HCEC 1CT (cell line): ENCODE results near the gene FAIM2.

Source experiments
- DNase-seq: peaks from one replicate; pipeline ENCODE4 v3.0.0-alpha.2; 2017

FAIM2 gene

GRCh38 chr12:49877066-49877465, 26.6 kb downstream of the FAIM2 start:
- no peak for DNase-seq

- no peak for DNase-seq
These were observed 27.6 kb downstream of the FAIM2 start for GRCh38 chr12:49876070-49876469.

- DNase-seq = no peak
These were observed 28.5 kb downstream of the FAIM2 start for GRCh38 chr12:49875115-49875720.

- no peak for DNase-seq
These were observed 29.4 kb downstream of the FAIM2 start for GRCh38 chr12:49874142-49874897.

DNA sequence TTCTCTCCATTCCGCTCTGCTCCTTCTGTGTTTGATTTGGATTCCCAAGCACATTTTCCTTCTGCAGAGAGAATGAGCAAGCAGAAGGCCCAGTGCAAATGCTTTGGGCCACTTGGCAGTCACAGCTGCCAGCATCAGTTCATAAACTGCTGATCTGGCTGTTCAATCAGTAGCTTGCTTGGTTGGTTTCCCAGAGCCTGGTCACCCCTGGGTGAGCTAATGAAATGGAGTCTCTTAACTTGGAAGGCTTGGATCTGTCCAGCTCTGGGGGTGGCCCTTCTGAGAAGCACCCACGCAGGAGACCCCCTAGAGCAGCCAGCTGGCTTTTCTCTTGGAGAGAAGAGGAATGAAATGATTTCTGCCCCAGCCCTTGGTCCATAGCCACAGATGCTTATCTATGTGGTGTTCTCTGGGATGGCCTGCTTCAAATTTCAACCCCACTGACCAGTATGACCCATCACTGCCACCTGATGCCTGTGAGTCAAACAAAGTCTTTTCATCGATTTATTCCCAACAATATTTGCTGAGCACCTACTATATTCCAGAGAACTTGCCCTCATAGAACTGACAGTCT, 30.3 kb downstream of the FAIM2 start:
- DNase-seq = no peak

DNA sequence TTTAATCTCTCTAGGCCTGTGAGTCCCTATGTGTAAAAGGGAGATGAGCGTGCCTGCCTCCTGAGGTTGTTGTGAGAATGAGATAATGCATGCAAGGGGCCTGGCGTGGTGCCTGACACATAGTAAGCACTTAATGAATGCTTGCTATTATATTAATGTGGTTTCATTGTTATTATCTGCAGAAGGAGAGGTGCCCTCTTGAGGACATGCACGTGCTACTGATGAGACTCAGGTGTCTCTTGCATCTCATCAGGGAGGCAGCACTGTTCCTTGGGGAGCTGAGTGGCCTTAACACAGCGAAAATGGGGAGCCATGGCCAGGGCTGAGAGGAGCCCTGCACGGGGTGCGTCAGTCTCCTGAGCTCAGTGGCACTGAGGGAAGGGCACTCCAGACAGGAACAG, 30.9 kb downstream of the FAIM2 start:
- DNase-seq = peak; percentile 20

DNA sequence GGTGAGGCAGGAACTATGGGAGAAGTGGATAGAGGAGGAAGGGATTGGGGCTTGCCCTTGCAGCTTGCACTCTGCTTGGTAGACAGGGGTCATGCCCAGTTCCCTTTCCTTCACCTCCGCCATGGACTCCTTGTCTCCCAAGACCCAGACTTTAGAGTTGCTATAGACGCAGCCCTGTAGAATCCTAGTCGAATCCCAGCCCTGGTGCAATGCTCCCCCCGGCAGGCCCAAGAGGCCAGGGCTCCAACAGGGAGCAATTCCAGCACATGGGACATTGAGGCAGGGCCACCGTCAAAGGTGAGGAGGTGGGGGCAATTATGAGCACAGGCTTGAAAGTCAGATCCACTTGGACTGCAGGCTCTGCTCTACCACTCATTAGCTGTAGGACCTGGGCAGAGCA, 31.3 kb downstream of the FAIM2 start:
- no peak for DNase-seq

GRCh38 chr12:49871811-49872251, 31.9 kb downstream of the FAIM2 start:
- peak; percentile 69 for DNase-seq

DNA sequence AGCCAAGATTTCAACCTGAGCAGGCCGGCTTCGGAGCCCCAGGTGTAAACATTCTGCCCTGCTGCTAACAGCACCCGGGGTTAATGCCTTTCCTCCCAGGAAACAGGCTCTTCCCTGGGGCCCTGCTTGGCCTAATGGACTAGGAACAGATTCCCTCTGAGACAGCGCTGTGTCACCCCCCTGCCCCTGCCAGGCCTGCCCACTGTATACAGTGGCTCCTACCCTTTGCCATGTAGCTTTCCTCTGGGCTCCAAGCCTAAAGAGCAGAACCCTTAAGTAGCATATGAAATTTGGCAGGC, 32.5 kb downstream of the FAIM2 start:
- DNase-seq = no peak

GRCh38 chr12:49870501-49871262, 33.0 kb downstream of the FAIM2 start:
- DNase-seq = no peak

GRCh38 chr12:49869816-49870500, 33.7 kb downstream of the FAIM2 start:
- DNase-seq = no peak

GRCh38 chr12:49868952-49869815, 34.5 kb downstream of the FAIM2 start:
- DNase-seq = peak; percentile 81

GRCh38 chr12:49868449-49868848, 35.3 kb downstream of the FAIM2 start:
- DNase-seq = no peak

DNA sequence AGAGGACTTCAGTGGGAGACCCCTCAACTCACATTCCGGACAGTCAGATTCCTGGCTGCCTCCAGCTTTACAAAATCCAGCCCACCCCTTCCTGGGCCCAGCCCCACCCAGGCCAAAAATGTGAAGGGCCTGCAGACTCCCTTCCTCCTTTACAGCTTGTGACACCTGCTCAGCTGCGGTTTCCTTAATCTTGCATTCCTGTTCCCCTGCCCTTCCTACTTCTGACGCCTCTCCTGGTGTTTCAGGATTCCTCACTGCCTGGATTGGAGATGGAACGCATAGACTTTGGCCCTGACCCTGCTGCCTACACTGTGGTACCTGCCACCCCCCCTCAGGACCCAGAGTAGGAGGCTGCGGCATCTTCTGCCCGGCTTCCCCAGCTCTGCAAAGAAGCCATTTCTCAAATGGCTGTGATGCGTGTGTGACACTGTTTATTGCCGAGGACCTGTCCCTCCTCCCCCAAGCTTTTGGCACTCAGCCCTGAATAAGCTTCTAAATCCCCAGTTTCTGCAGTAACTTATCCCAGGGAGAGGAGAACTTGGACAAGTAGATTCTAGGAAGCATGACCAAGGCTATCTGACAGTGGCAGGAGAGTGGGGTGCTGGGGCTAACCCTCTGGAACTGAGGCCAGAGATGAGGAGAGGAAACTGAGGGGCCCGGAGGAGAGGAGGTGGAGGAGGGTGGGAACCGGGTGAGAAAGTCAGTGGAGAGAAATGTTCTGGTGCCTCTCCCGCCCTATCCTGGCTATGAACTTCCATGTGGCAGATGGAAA, 35.9 kb downstream of the FAIM2 start:
- DNase-seq = no peak

DNA sequence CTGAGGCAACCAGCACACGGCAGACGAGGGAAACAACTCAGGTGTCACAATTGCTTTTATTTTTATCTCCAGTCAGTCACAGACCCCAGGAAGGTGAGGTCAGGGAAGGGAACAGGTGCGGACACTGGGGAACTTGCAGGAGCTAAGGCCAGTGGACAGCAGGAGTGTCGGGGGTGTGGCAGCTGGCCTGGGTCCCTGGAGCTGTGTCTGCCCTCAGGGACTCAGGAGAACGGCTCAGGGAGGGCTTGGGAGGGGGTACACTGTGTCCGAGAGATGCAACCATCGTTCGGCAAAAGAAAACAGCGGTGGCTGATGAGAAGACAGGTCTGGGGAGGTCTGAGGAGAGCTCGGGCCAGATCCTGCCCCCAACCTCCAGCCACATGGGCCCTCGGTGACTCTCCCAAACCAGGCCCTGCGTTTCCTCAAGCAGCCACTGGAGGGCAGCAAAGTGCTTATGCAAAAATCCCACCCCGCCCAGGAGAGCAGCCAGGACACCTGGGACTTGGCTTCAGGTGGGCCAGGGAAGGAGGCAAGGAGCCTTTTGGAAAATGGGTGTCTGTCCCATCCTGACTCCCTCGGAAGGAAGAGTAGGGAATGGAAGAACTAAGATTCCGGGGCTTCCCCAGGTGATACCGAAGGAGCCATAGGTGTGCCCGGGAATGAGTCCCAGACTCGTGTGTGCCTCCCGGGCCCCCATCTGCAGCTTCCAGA, 36.7 kb downstream of the FAIM2 start:
- DNase-seq = peak; percentile 10

- no peak for DNase-seq
These were observed 37.9 kb downstream of the FAIM2 start for GRCh38 chr12:49865782-49866135.

DNA sequence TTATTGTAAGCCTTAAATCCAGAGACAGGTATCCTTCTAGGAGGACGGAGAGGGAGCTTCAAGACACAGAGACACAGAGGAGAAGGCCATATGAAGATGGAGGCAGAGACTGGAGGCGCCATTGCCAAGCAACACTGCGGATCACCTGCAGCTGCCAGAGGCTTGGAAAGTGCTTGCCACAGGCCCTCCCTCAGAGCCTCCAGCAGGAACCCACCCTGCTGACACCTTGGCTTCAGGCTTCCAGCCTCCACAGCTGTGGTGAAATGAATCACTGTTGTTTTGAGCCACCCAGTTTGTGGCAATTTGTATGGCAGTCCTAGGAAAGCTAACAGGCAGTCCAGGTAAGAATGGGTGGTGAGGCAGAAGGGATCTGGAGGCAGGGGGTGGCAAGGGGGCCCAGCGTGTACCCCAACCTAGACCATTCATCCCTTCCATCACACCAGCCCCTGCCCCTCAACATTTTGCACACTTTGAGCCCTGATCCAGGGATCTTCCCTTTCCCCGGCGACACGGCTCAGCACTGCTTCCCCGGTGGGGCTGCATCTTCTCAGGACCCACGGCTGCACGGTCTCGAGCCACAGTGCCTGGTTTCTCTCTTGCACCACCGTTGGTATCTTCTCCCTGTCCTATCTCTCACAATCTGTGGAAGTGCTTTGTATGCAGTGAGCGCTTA, 38.5 kb downstream of the FAIM2 start:
- no peak for DNase-seq

GRCh38 chr12:49864798-49865090, 39.0 kb downstream of the FAIM2 start:
- no peak for DNase-seq

GRCh38 chr12:49863946-49864797, 39.5 kb downstream of the FAIM2 start:
- no peak for DNase-seq
